ENCODE results near the gene MPHOSPH8.
"Not testable (repeated sequence)": the region's sequence is repeated elsewhere in the genome, so short reads cannot be mapped to it uniquely, and the experiment has no call there.

MPHOSPH8 gene

DNA sequence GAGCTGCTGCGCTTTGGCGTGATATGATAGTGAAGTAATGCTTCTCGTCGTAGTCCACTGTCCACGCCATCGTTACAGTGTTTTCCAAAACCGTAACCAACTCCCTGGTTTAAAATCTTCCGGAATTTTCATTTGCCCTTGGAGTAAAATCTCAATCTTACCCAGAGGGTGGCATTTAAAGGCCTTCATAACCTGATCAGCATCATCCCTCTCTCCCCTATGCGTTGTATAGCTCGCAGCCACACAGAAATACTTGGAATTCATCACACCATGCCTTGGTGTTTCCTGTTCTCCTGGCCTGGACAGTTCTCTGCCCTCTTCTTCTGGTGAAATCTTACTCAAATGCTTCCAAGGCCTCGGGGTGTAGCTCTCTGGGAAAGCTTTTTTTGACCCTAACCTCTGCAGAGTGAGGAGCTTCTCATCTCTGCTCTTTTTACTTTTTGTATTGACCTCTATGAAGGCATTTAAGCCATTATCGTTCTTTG is 839 bp downstream of the MPHOSPH8 start:
- no peak for DNase-seq

DNA sequence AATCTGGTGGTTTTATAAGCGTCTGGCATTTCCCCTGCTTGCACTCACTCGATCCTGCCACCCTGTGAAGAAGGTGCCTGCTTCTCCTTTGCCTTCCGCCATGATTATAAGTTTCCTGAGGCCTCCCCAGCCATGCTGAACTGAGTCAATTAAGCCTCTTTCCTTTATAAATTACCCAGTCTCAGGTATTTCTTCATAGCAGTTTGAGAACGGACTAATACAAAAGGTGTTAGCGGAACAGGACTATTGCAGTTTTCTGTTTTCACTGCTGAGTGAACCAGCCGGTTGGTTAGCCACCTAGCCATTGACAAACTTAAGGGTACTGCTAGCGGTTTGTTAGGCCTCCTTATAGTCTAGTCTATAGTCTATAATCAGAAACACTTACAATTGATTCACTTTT is 2.5 kb downstream of the MPHOSPH8 start:
- not testable (repeated sequence) for DNase-seq

DNA sequence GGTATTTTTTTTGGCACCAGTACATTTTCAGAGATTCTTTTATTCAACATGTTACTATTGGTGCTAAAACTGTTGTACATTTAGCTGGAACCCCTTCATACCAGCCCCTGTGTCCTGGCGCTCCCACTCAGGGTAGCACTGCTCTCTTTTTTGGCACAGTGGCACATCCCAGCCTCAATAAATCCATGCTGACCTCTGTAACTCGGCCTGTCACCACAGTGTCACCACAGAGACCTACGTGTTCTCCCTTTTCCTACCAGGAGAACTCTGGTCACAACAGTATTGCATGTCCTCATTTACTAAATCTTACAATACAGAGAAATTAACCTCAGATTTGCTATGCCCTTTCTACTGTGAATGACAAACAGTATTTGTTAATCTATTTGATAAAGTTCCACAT is 10.2 kb downstream of the MPHOSPH8 start:
- DNase-seq = no peak

DNA sequence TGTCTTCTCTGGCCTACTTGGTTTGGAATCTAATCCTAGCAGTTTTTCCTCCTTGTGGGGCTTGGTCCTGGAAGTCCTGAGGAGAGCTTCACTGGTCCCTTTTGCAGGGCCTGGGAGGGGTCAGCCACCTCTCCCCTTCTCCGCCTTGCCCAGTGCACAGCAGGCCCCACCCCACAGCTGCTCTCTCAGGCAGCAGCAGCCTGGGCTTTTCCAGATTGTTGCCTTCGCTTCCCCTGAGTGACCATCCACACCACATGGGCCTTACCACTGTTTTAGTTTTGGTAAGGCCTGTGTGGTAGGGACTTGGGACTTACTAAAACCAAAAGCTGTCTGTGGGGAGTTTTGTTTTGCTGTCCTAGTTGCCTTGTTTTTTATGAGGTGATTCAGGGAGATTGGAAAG is 11.5 kb downstream of the MPHOSPH8 start:
- no peak for DNase-seq

GRCh38 chr13:19646063-19646462 is 12.6 kb downstream of the MPHOSPH8 start:
- DNase-seq = no peak

GRCh38 chr13:19650742-19651141 is 17.3 kb downstream of the MPHOSPH8 start:
- no peak for DNase-seq

- DNase-seq = no peak
Observed at GRCh38 chr13:19657872-19658591, 24.6 kb downstream of the MPHOSPH8 start.

DNA sequence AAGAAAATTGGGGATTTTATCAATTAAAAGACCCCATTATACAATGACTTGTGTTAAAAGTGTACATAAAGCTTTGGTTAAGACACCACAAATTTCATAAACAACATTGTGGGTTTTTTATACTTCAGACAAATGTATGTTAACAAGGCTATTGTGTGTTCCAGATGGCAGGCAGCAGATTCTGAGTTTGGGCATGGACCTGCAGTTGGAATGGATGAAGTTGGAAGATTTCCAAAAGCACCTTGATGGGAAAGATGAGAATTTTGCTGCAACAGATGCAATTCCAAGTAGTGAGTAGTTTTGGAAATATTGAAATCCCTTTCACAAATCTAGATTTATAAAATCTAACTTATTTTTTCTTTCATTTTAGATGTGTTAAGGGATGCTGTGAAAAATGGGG is 25.4 kb downstream of the MPHOSPH8 start:
- no peak for DNase-seq

- DNase-seq = no peak
Observed at GRCh38 chr13:19661126-19661525, 27.7 kb downstream of the MPHOSPH8 start.

DNA sequence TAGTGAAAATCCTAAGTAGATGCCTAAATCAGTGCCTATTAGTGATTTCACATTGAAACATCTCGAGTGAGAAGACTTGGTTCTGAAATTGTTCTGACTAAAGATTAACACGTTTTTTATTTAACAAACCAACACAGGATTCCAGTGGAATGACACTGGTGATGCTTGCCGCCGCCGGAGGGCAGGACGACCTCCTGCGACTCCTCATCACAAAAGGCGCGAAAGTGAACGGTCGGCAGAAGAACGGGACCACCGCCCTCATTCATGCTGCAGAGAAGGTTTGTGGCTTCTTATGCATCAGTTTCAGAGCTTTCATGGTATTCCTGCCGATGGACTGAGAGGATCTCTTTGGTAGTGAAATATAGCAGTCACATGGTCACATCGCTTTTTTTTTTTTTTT is 28.1 kb downstream of the MPHOSPH8 start:
- DNase-seq = no peak

DNA sequence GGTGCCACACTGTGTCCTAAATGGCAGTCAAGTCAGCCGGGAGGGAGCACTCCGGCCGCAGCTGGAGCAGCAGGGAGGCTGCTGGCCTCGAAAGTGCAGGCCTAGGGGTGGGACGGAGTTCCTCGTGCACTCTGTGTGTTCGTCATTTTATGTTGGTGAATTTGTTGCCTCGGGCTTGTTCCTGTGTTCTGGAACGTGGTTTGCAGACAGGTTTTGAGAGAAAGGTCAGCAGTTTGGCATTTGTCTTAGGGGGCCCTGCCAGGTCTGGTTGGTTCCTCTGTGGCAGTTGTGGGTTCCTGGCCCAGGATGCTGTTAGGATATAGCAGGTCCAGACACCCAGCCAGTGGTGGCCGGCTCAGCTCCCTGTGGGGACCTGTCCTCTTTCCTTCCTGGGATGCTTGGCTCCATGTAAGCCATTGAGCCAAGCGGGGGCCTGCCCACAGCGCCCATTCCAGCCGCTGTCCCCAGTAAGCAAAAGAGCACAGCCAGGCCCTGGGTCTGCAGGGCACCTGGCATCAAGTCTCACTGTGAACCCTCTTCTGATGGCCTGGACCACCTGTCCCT is 30.0 kb downstream of the MPHOSPH8 start:
- DNase-seq = no peak

DNA sequence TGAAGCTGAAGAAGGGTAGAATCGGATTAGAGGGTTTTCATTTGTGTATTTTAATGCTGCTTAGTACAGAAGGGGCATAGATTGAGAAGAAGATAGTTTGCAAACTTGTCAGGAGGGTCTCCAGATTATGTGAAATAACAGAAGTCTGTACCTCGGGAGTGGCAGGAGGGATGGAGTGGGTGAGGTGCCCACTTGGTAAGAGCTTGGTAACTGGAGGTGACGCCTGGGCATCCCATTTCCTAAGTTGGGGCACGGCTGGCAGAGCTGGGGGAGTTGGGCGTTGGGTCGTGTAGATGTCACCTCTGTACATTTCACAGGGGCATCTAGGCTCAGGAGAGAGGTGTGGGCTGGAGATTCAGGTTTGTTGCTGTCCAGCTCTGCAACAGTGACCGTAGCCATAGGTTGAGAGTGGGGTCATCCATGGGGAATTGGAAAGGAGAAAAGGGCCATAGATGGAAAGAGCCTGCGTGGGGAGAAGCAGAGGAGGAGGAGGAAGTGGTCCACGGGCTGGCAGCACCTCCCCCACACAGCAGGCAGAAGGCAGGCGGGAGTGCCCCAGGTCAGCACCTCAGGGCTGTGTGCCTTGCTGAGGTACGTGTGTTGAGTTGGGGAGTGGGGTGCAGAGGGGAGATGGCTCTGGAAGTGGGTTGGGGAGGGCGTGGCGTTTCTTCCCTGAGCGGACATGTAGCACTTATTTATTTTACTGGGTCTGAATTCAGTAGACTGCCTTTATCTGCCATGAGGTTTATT is 31.2 kb downstream of the MPHOSPH8 start:
- DNase-seq = no peak

DNA sequence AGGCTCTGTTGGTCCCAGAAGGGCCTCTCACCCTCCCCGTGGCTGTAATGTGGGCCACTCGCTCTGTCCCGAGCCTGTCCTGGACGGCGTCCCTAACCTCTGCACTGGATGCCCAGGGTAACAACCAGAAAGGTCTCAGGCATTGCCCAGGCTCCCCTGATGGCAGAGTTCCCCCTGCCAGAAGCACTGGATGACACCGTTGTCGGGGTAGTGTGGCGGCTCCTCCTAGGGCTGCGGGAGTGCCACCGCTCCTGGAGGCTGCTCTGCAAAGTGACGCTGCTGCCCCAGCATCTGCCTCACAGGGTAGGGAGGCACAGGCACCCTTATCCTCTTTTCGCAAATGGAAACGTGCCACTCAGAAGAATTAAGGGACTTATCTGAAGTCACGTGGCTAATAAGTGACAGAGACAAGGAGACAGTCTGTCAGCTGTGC is 32.0 kb downstream of the MPHOSPH8 start:
- no peak for DNase-seq

DNA sequence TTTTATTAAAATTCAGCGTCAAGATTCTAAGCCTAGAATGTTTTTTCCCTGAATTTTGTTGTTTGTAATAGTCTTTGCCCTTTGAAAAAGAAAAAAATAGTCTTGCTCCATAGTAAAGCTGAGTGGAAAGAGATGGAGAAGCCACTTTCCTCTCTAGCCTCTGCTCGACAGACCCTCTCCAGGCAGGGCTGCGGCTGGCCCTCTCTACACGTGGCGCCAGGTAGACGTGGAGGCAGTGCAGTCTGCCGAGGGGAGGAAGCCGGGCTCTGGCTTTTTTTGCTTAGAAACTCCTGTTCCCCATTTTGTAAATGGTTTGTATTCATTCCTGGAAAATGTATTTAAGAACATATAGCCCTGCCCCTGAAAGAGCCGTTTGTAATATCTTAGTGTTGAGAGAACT is 35.3 kb downstream of the MPHOSPH8 start:
- DNase-seq = no peak

DNA sequence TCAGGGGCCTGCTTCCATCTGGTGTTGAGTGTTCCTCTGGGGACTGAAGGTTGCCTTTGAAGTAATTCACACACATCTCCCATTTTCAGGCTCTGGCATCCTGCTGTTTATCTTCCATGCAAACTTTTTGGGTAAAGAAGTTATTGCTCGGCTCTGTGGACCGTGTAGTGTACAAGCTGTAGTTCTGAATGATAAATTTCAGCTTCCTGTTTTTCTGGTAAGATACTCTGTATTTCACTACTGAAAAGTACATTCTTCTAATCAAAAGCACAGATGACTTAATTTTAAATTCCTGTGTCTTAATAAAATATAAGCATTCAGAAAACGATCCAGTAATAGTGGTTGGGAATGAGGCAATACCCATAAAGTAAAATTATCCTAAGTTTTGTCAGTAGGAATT is 36.7 kb downstream of the MPHOSPH8 start:
- DNase-seq = no peak

DNA sequence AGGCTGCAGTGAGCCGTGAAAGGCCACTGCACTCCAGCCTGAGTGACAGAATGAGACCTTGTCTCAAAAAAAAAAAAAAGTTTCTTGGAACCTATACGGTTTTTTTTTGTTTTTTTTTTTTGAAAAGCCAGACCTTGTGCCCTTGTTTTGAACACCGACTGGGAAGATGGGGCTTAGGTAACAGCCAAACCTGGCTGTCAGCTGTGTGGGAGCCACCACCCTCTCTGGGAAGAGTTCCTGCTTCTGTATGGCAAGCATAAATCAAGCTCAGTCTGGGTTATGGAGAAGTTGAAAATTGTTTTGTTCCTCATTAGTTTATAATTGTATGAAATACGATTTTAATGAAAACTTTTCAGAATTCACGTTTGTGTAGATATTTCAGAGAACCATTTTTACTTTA is 39.5 kb downstream of the MPHOSPH8 start:
- DNase-seq = no peak

GRCh38 chr13:19673473-19674430 is 40.3 kb downstream of the MPHOSPH8 start:
- no peak for DNase-seq

DNA sequence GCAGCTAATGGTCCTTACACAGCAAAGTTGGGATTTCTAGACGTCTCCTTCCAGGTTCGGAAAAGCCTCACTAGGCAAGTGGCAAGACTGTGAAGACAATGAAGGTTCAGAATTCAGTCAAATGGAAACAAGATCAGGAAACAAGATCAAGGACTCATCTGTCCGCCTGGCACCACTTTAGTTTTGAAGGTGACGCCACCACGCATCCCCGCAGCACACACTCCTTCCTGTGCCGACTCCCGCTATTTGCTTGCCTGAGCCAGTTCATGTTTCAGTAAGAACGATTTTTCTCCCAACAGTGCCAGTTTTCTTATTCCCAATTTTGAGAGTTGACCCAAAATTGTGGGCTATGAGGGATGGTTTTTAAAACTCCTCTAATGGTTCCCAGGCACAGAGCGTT is 41.4 kb downstream of the MPHOSPH8 start:
- DNase-seq = no peak

DNA sequence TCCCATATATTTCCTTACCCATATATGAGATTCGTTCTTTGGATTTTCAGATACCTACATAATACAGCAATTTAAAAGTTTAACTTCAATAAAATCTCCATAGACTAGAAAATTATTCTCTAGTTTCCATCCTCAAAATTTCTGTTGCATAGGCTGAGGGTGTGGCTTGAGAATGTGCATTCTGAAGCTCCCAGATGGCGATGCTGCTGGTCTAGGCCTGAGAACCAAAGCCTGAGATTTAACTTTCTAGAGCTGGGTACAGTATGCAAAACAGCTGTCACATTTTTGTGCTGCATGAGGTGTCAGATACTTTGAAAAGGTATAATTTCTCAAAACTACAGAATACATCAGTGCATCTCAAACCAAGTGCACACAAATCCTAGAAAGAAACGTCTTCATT is 42.7 kb downstream of the MPHOSPH8 start:
- DNase-seq = no peak

GRCh38 chr13:19680751-19681150 is 47.3 kb downstream of the MPHOSPH8 start:
- DNase-seq = no peak

GRCh38 chr13:19681517-19681916 is 48.1 kb downstream of the MPHOSPH8 start:
- no peak for DNase-seq

- DNase-seq = no peak
Observed at GRCh38 chr13:19685034-19685433, 51.6 kb downstream of the MPHOSPH8 start.

- no peak for DNase-seq
Observed at GRCh38 chr13:19685437-19685836, 52.0 kb downstream of the MPHOSPH8 start.
